ENCODE data around the gene HERC4. TPM values are rescaled to one million over a fixed set of nuclear protein-coding genes. Genes with fewer than 3 reads are reported as not detected.

Gene HERC4
- total and polyA plus RNA-seq, 4 donors: 9.5 to 108 (median 55.0) TPM

DNA sequence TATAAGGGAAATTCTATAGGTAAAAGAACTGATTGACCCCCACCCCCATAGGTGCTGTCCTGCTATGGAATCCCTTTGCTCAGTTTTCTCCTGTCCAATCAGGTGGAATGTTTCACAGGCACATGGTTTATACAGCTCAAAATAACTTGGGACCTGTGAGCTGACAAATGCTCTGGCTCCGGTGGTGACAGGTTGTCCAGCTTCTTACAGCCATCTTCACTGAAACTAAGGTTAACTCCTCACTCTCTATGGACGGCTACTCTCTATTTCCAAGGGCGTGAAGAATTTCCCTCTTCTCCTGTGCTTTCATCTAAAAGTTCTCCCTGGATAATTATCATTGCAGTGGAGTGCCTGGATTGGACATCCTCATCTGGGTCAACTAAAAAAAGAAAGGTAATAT, 34.2 kb upstream of the HERC4 start, which contains the start of gene MYPN:
Gene MYPN (plus strand): TSS at position 158 of the 400 bp plus-strand sequence. CDS start 11,951 bp downstream, outside the sequence.
- H3K27ac ChIP-seq (ENCODE audit: low read depth in 1 of 2, low read length in 2 of 2): no peak within 1 kb of the TSS
- DNase-seq (no peak), ATAC-seq (ENCODE audit: low FRiP score) (no peak)
- no peak within 1 kb of the TSS for H3K4me3 ChIP-seq (ENCODE audit: low read length in 2 of 2)
- H3K4me1 ChIP-seq (ENCODE audit: control insufficient read depth in 1 of 2, insufficient read depth in 2 of 2, low read length in 2 of 2): no peaks in the 10 kb centered on the region
- intact Hi-C loops (cut with DNase I): no loop called here
- H3K27me3 ChIP-seq (ENCODE audit: control insufficient read depth in 1 of 2, insufficient read depth in 2 of 2, low read length in 1 of 2): no peaks in the 10 kb centered on the region
- 60 to 64% methylated on average over 3 of the region's 3 CpGs for WGBS, 2 donors
- H3K9me3 ChIP-seq (ENCODE audit: control insufficient read depth, low read length): no peaks in the 10 kb centered on the region
- no peaks in the 10 kb centered on the region for H3K36me3 ChIP-seq (ENCODE audit: control insufficient read depth in 1 of 2, insufficient read depth in 2 of 2, low read length in 1 of 2)

DNA sequence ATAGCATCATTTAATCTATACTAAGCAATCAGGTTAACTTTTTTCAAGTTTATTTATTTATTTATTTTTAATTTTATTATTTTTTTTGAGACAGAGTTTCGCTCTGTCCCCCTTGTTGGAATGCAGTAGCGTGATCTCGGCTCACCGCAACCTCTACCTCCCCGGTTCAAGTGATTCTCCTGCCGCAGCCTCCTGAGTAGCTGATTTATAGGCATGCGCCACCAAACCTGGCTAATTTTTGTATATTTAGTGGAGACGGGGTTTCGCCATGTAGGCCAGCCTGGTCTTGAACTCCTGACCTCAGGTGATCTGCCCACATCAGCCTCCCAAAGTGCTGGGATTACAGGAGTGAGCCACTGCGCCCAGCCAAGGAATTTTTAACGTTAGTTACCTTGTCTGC, 33.6 kb upstream of the HERC4 start:
- Histone ChIP-seq H3K27ac (ENCODE audit: low read depth in 1 of 2, low read length in 2 of 2) (no peak overlapping the region), H3K4me1 (ENCODE audit: control insufficient read depth in 1 of 2, insufficient read depth in 2 of 2, low read length in 2 of 2) (no peaks in the 10 kb centered on the region), H3K27me3 (ENCODE audit: control insufficient read depth in 1 of 2, insufficient read depth in 2 of 2, low read length in 1 of 2) (no peaks in the 10 kb centered on the region), H3K4me3 (ENCODE audit: low read length in 2 of 2) (no peak overlapping the region), H3K9me3 (ENCODE audit: control insufficient read depth, low read length) (no peaks in the 10 kb centered on the region), H3K36me3 (ENCODE audit: control insufficient read depth in 1 of 2, insufficient read depth in 2 of 2, low read length in 1 of 2) (no peaks in the 10 kb centered on the region)
- no peak for ATAC-seq (ENCODE audit: low FRiP score)
- DNase-seq: no peak
- intact Hi-C loops (cut with DNase I): no loop called here
- WGBS, 2 donors: 86 to 92% methylated on average over 11 of the region's 11 CpGs

GRCh38 chr10:68108051-68108450, 33.0 kb upstream of the HERC4 start:
- Histone ChIP-seq H3K4me1 (ENCODE audit: control insufficient read depth in 1 of 2, insufficient read depth in 2 of 2, low read length in 2 of 2) (no peaks in the 10 kb centered on the region), H3K27me3 (ENCODE audit: control insufficient read depth in 1 of 2, insufficient read depth in 2 of 2, low read length in 1 of 2) (no peaks in the 10 kb centered on the region), H3K36me3 (ENCODE audit: control insufficient read depth in 1 of 2, insufficient read depth in 2 of 2, low read length in 1 of 2) (no peaks in the 10 kb centered on the region), H3K4me3 (ENCODE audit: low read length in 2 of 2) (no peak overlapping the region), H3K27ac (ENCODE audit: low read depth in 1 of 2, low read length in 2 of 2) (no peak overlapping the region), H3K9me3 (ENCODE audit: control insufficient read depth, low read length) (no peaks in the 10 kb centered on the region)
- intact Hi-C loops (cut with DNase I): no loop called here
- ATAC-seq (ENCODE audit: low FRiP score): no peak
- no peak for DNase-seq
- 88 to 89% methylated on average over 3 of the region's 3 CpGs for WGBS, 2 donors

DNA sequence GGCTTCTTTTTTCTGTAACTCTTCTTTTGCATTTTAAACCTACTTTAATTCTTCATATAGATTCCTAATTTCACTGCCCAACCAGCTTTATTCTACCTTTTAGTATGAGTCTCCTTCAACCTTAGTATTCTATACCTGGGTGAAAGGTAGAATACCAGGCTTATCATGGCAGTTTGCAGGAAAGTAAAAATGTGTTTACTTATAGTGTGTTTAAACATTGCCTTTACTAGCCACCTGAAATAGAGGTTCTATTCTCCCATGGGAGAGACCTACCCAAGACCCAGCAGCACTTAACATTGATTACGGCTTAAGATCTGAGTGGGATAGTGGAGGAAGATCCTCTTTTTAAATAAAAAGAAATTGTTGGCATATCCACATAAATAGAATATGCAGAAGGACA, 32.6 kb upstream of the HERC4 start:
- no peaks in the 10 kb centered on the region for H3K36me3 ChIP-seq (ENCODE audit: control insufficient read depth in 1 of 2, insufficient read depth in 2 of 2, low read length in 1 of 2)
- no peak for DNase-seq
- ATAC-seq (ENCODE audit: low FRiP score): no peak
- H3K4me3 ChIP-seq (ENCODE audit: low read length in 2 of 2): no peak overlapping the region
- H3K4me1 ChIP-seq (ENCODE audit: control insufficient read depth in 1 of 2, insufficient read depth in 2 of 2, low read length in 2 of 2): no peaks in the 10 kb centered on the region
- intact Hi-C loops (cut with DNase I): no loop called here
- H3K27ac ChIP-seq (ENCODE audit: low read depth in 1 of 2, low read length in 2 of 2): no peak overlapping the region
- no peaks in the 10 kb centered on the region for H3K27me3 ChIP-seq (ENCODE audit: control insufficient read depth in 1 of 2, insufficient read depth in 2 of 2, low read length in 1 of 2)
- WGBS, 2 donors: 93 to 94% methylated on average over 1 of the region's 1 CpG
- no peaks in the 10 kb centered on the region for H3K9me3 ChIP-seq (ENCODE audit: control insufficient read depth, low read length)

GRCh38 chr10:68106656-68107055, 31.6 kb upstream of the HERC4 start:
- no peaks in the 10 kb centered on the region for H3K9me3 ChIP-seq (ENCODE audit: control insufficient read depth, low read length)
- H3K27ac ChIP-seq (ENCODE audit: low read depth in 1 of 2, low read length in 2 of 2): no peak overlapping the region
- H3K4me3 ChIP-seq (ENCODE audit: low read length in 2 of 2): no peak overlapping the region
- no peak for DNase-seq
- H3K27me3 ChIP-seq (ENCODE audit: control insufficient read depth in 1 of 2, insufficient read depth in 2 of 2, low read length in 1 of 2): no peaks in the 10 kb centered on the region
- H3K4me1 ChIP-seq (ENCODE audit: control insufficient read depth in 1 of 2, insufficient read depth in 2 of 2, low read length in 2 of 2): no peaks in the 10 kb centered on the region
- ATAC-seq (ENCODE audit: low FRiP score): no peak
- intact Hi-C loops (cut with DNase I): no loop called here
- no peaks in the 10 kb centered on the region for H3K36me3 ChIP-seq (ENCODE audit: control insufficient read depth in 1 of 2, insufficient read depth in 2 of 2, low read length in 1 of 2)
- WGBS, 2 donors: 58 to 59% methylated on average over 3 of the region's 3 CpGs

- WGBS, 2 donors: 56 to 72% methylated on average over 3 of the region's 3 CpGs
- no peak for ATAC-seq (ENCODE audit: low FRiP score)
These were observed 30.7 kb upstream of the HERC4 start for GRCh38 chr10:68105820-68106219.

GRCh38 chr10:68103901-68104300, 28.8 kb upstream of the HERC4 start:
- ATAC-seq (ENCODE audit: low FRiP score): no peak

More at GRCh38 chr10:68105820-68106219, 30.7 kb upstream of the HERC4 start:
- Histone ChIP-seq H3K27me3 (ENCODE audit: control insufficient read depth in 1 of 2, insufficient read depth in 2 of 2, low read length in 1 of 2) (no peaks in the 10 kb centered on the region), H3K36me3 (ENCODE audit: control insufficient read depth in 1 of 2, insufficient read depth in 2 of 2, low read length in 1 of 2) (no peaks in the 10 kb centered on the region), H3K9me3 (ENCODE audit: control insufficient read depth, low read length) (no peaks in the 10 kb centered on the region), H3K4me1 (ENCODE audit: control insufficient read depth in 1 of 2, insufficient read depth in 2 of 2, low read length in 2 of 2) (no peaks in the 10 kb centered on the region), H3K27ac (ENCODE audit: low read depth in 1 of 2, low read length in 2 of 2) (no peak overlapping the region), H3K4me3 (ENCODE audit: low read length in 2 of 2) (no peak overlapping the region)
- intact Hi-C loops (cut with DNase I): no loop called here
- DNase-seq: no peak

GRCh38 chr10:68103261-68103878, 28.3 kb upstream of the HERC4 start:
- DNase-seq (no peak), ATAC-seq (ENCODE audit: low FRiP score) (no peak)
- no peak overlapping the region for H3K4me3 ChIP-seq (ENCODE audit: low read length in 2 of 2)
- intact Hi-C loops (cut with DNase I): no loop called here
- no peaks in the 10 kb centered on the region for H3K4me1 ChIP-seq (ENCODE audit: control insufficient read depth in 1 of 2, insufficient read depth in 2 of 2, low read length in 2 of 2)
- H3K36me3 ChIP-seq (ENCODE audit: control insufficient read depth in 1 of 2, insufficient read depth in 2 of 2, low read length in 1 of 2): no peaks in the 10 kb centered on the region
- WGBS, 2 donors: 81 to 83% methylated on average over 4 of the region's 4 CpGs
- no peaks in the 10 kb centered on the region for H3K27me3 ChIP-seq (ENCODE audit: control insufficient read depth in 1 of 2, insufficient read depth in 2 of 2, low read length in 1 of 2)
- no peaks in the 10 kb centered on the region for H3K9me3 ChIP-seq (ENCODE audit: control insufficient read depth, low read length)
- no peak overlapping the region for H3K27ac ChIP-seq (ENCODE audit: low read depth in 1 of 2, low read length in 2 of 2)

More at GRCh38 chr10:68103901-68104300, 28.8 kb upstream of the HERC4 start:
- Histone ChIP-seq H3K4me1 (ENCODE audit: control insufficient read depth in 1 of 2, insufficient read depth in 2 of 2, low read length in 2 of 2) (no peaks in the 10 kb centered on the region), H3K27me3 (ENCODE audit: control insufficient read depth in 1 of 2, insufficient read depth in 2 of 2, low read length in 1 of 2) (no peaks in the 10 kb centered on the region), H3K27ac (ENCODE audit: low read depth in 1 of 2, low read length in 2 of 2) (no peak overlapping the region), H3K36me3 (ENCODE audit: control insufficient read depth in 1 of 2, insufficient read depth in 2 of 2, low read length in 1 of 2) (no peaks in the 10 kb centered on the region), H3K4me3 (ENCODE audit: low read length in 2 of 2) (no peak overlapping the region), H3K9me3 (ENCODE audit: control insufficient read depth, low read length) (no peaks in the 10 kb centered on the region)
- intact Hi-C loops (cut with DNase I): no loop called here
- DNase-seq: no peak
- 92 to 94% methylated on average over 3 of the region's 3 CpGs for WGBS, 2 donors

DNA sequence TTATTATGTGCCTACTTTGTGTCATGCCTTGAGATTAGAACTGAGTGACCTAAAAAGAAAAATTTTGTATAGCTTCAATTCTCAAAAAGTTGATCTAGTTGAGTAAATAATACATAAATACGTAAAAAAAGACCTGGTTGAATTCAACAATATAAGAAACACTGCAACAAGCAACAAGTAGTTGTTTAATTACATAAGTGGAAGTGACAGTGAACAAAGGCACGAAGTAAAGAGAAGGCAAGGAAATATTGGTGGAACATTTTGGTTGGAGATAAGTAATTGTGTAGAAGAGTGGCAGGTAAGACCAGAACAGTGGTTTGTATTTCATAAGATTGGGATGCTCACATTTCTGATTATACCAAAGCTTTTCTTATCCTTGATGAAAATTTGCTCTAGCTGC, 26.0 kb upstream of the HERC4 start:
- DNase-seq (no peak), ATAC-seq (ENCODE audit: low FRiP score) (no peak)
- H3K9me3 ChIP-seq (ENCODE audit: control insufficient read depth, low read length): no peaks in the 10 kb centered on the region
- H3K27me3 ChIP-seq (ENCODE audit: control insufficient read depth in 1 of 2, insufficient read depth in 2 of 2, low read length in 1 of 2): no peaks in the 10 kb centered on the region
- 90 to 93% methylated on average over 2 of the region's 2 CpGs for WGBS, 2 donors
- H3K36me3 ChIP-seq (ENCODE audit: control insufficient read depth in 1 of 2, insufficient read depth in 2 of 2, low read length in 1 of 2): no peaks in the 10 kb centered on the region
- intact Hi-C loops (cut with DNase I): no loop called here
- H3K27ac ChIP-seq (ENCODE audit: low read depth in 1 of 2, low read length in 2 of 2): no peak overlapping the region
- no peaks in the 10 kb centered on the region for H3K4me1 ChIP-seq (ENCODE audit: control insufficient read depth in 1 of 2, insufficient read depth in 2 of 2, low read length in 2 of 2)
- no peak overlapping the region for H3K4me3 ChIP-seq (ENCODE audit: low read length in 2 of 2)
